ENCODE measurements around the gene ITGB3BP. TPM values are rescaled to one million over a fixed set of nuclear protein-coding genes. Genes with fewer than 3 reads are reported as not detected.
"Not testable (repeated sequence)": the region's sequence is repeated elsewhere in the genome, so short reads cannot be mapped to it uniquely, and the experiment has no call there.

Gene ITGB3BP, protein sequence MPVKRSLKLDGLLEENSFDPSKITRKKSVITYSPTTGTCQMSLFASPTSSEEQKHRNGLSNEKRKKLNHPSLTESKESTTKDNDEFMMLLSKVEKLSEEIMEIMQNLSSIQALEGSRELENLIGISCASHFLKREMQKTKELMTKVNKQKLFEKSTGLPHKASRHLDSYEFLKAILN
- 40.3 and 40.4 TPM in 2 replicates for total RNA-seq
- long read RNA-seq, transcript ITGB3BP-201 (9 exons, 948 nt) = major isoform, 7 of 67 reads
- long read RNA-seq, partial matches to known transcripts = 33 of 67 reads
- long read RNA-seq, other reads (novel, unspliced or antisense) = 19 of 67 reads

DNA sequence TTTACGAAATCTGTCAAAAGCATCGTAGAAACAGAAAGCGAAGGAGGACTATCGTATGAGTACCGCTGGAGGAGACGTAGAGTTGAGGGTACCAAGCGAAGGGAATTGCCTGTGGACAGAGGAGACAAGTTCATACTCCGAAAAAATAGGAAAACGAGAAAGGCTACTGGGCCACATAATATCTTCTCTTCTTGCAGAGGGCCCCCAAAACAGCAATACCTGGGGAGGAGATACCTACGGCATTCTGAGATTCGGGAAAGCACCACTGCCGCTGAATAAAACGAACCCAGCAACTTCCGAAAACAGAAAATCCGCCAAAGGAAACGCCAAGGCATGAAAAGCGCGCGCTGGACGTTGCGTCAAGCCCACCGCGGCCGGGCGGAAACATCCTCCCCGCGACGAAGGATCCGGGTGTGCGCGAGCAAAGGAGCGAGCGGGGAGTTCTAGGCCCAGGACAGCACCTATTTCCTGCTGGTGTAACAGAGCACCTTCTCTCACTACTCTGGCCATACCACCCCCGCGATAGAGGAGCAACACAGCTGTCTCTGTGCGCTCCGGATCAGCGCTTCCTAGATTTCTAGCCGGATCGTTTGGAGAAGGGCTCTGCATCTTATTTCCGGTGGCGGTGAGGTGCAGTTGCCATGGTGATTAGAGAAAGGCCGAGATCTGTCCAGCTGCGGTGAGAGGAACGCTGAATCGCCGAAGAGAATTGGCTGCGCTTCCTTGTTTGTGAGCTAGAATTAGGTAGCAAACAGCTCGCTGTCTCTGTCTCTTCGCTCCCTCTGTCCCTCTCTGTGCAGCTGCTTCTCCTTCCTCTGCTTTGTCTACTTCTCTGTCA, at the start of gene ITGB3BP, which contains the start of gene EFCAB7:
Gene ITGB3BP, minus strand, starts transcription at position 335 of the 838 bp plus-strand sequence. Its CDS starts 92 bp downstream, at position 243.
Gene EFCAB7, plus strand, starts transcription at position 635 of the 838 bp plus-strand sequence. CDS start 2,048 bp downstream, outside the sequence.
- DNase-seq (ENCODE audit: low spot score, unreplicated experiment) = peak; percentile 67
- peaks cover 3% of the 10 kb centered on the region for H3K36me3 Mint-ChIP-seq (ENCODE audit: insufficient read depth)
- no peak for TF ChIP-seq CTCF (IDR thresholded peaks at IDR 0.05; ENCODE audit: unreplicated experiment)
- peak within 1 kb of the TSS; percentile 94 for H3K27ac Mint-ChIP-seq
- no peaks in the 10 kb centered on the region for H3K27me3 Mint-ChIP-seq
- H3K9me3 Mint-ChIP-seq (ENCODE audit: low read depth) = no peaks in the 10 kb centered on the region
- peak within 1 kb of the TSS; percentile 87 for H3K4me3 Mint-ChIP-seq (ENCODE audit: low read depth)
- peaks cover 10% of the 10 kb centered on the region for H3K4me1 Mint-ChIP-seq (ENCODE audit: low read depth)

DNA sequence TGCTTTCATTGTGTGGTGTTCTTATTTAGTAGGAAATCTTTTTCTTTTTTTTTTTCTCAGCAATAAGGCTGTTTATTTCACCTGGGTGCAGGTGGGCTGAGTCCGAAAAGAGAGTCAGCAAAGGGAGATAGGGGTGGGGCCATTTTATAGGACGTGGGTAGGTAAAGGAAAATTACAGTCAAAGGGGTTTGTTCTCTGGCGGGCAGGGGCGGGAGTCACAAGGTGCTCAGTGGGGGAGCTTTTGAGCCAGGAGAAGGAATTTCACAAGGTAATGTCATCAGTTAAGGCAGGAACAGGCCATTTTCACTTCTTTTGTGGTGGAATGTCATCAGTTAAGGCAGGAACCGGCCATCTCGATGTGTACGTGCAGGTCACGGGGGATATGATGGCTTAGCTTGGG, 49.7 kb upstream of the ITGB3BP start:
- H3K36me3 Mint-ChIP-seq (ENCODE audit: insufficient read depth); H3K4me1 Mint-ChIP-seq (ENCODE audit: low read depth); H3K9me3 Mint-ChIP-seq (ENCODE audit: low read depth); H3K4me3 Mint-ChIP-seq (ENCODE audit: low read depth); H3K27me3 Mint-ChIP-seq; DNase-seq (ENCODE audit: low spot score, unreplicated experiment): not testable (repeated sequence)
- peak overlapping the region; percentile 15 for H3K27ac Mint-ChIP-seq

GRCh38 chr1:63569640-63570316, 46.8 kb upstream of the ITGB3BP start:
- H3K4me3 Mint-ChIP-seq (ENCODE audit: low read depth) = no peak overlapping the region
- peaks cover 2% of the 10 kb centered on the region for H3K4me1 Mint-ChIP-seq (ENCODE audit: low read depth)
- H3K9me3 Mint-ChIP-seq (ENCODE audit: low read depth) = peaks cover 10% of the 10 kb centered on the region
- H3K27ac Mint-ChIP-seq = peak overlapping the region; percentile 8
- TF ChIP-seq CTCF (IDR thresholded peaks at IDR 0.05; ENCODE audit: unreplicated experiment) = no peak
- DNase-seq (ENCODE audit: low spot score, unreplicated experiment) = no peak
- H3K36me3 Mint-ChIP-seq (ENCODE audit: insufficient read depth) = peaks cover 13% of the 10 kb centered on the region
- H3K27me3 Mint-ChIP-seq = no peaks in the 10 kb centered on the region

- Mint-ChIP-seq H3K36me3 (ENCODE audit: insufficient read depth) (peaks cover 20% of the 10 kb centered on the region), H3K4me3 (ENCODE audit: low read depth) (no peak overlapping the region), H3K27me3 (no peaks in the 10 kb centered on the region), H3K4me1 (ENCODE audit: low read depth) (peaks cover 2% of the 10 kb centered on the region), H3K27ac (no peak overlapping the region), H3K9me3 (ENCODE audit: low read depth) (peaks cover 14% of the 10 kb centered on the region)
- DNase-seq (ENCODE audit: low spot score, unreplicated experiment) = no peak
- no peak for TF ChIP-seq CTCF (IDR thresholded peaks at IDR 0.05; ENCODE audit: unreplicated experiment)
Observed at GRCh38 chr1:63569068-63569467, 46.0 kb upstream of the ITGB3BP start.

DNA sequence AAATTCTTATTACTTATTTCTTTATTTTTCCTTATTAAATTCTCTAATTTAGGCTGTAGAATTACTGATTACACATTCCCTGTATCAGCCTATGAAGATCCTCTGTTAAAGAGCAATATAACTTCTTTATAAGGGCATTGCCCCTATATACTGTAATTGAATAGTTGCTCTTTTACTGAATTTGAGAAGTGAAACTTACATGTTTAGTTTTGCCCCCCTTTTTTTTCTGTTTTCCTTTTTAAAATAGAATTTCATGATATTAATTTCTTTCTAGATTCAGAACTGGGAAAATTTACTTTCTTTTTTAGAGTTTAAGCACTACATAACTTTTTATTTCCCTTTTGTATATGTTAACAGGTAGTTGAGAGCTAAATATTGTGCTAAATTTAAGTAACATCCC, 40.7 kb upstream of the ITGB3BP start:
- Mint-ChIP-seq H3K27ac (no peak overlapping the region), H3K9me3 (ENCODE audit: low read depth) (peaks cover 14% of the 10 kb centered on the region), H3K4me1 (ENCODE audit: low read depth) (no peaks in the 10 kb centered on the region), H3K27me3 (no peaks in the 10 kb centered on the region), H3K4me3 (ENCODE audit: low read depth) (no peak overlapping the region), H3K36me3 (ENCODE audit: insufficient read depth) (peaks cover 23% of the 10 kb centered on the region)
- no peak for DNase-seq (ENCODE audit: low spot score, unreplicated experiment)
- no peak for TF ChIP-seq CTCF (IDR thresholded peaks at IDR 0.05; ENCODE audit: unreplicated experiment)

Data from progenitor cell of endocrine pancreas (in vitro differentiated cells).